ENCODE measurements around the gene SYNE1. TPM values are rescaled to one million over a fixed set of nuclear protein-coding genes. Genes with fewer than 3 reads are reported as not detected.
A peak's percentile ranks its signal among the peaks of the same experiment; 100 is the strongest.
"Not testable (repeated sequence)": the region's sequence is repeated elsewhere in the genome, so short reads cannot be mapped to it uniquely, and the experiment has no call there.

Gene SYNE1
- total RNA-seq, 1 donor from 2014 or later: 103 TPM

DNA sequence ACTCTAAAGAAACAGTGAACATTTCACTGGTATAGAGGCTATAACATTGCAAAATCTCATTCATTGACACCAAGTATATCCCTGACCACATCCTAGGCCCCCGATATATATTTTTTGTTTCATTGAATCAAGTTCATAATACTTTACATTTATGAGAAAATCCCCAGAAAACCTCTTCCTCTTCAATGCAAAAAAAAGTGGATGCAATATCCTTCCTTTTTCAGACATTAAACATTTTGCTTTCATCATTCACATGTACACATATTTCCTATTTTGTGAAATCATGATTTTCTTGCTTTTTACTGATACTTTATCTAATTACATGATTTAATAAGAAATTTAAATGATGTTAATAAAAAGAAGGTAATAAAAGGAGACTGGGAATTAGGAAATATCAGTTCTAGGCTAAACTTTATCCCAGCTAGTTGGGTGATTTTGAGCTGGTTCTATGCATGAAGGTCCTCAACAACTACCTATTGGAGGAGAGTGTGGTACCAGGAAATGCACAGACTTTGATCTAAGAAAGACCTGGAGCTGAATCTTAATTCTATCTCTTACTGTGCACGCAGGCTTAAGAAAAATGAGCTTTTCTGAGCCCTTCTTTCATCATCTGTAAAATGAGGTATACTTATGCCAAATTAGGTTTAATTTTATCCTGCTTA, 4.9 kb downstream of the SYNE1 start:
- intact Hi-C loops (cut with DNase I): no loop called here
- no peak for DNase-seq (ENCODE audit: low spot score)

DNA sequence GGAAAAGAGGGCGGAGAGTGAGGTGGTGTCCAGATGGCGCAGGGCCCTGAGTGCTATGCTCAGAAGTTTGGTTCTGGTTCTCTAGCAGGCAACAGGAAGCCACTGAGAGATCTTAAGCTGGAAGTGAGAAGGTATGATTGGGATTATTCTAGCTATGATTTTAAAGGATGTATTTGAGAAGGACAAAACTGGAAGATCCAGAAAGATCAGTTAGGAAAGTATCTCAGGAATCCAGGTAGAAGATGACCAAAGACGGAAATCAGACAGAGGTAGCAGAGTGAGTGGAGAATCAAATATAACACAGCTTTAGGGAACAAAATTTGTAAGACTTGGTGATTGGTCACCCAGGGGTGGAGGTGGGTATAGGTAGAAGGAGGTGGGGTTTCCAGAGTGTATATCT, 5.8 kb downstream of the SYNE1 start:
- no peak for DNase-seq (ENCODE audit: low spot score)
- intact Hi-C loops (cut with DNase I): no loop called here

DNA sequence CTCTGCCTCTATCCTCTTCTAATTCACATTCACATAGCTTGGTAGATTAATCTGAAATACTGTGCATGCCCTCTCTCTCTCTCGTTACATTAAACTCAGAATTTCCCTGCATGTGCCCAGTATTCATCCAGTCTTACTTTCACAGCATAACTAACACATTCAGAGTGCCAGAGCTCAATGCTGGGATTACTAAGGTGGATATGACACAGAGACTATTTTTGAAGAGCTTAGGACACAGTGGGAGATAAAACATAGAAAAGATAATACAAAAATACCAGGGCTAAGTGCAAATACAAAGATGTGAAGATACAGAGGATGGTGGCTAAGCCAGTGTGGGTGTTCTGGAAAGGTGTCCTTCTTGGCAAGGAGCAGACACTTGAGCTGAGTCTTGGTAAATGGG, 6.3 kb downstream of the SYNE1 start:
- intact Hi-C loops (cut with DNase I): no loop called here
- DNase-seq (ENCODE audit: low spot score): no peak

DNA sequence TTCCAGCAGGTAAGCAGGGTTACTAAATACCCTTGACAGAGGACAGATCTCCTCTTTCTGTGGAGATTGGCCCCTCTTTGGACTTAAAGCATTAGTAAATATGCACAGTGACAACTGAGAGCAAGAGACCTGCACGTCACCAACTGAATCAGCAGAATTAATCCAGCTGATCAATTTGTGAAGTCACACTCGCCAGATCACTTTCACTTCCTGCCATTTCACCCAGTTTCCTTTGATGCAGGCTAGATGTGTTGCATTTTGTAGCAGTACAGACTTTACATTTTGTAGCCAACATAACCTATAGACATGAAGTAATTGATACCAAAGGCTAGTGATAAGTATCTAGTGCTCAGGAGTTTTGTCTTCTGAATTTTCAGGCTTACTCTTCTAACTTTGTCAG, 11.9 kb downstream of the SYNE1 start:
- DNase-seq (ENCODE audit: low spot score): no peak
- intact Hi-C loops (cut with DNase I): no loop called here

DNA sequence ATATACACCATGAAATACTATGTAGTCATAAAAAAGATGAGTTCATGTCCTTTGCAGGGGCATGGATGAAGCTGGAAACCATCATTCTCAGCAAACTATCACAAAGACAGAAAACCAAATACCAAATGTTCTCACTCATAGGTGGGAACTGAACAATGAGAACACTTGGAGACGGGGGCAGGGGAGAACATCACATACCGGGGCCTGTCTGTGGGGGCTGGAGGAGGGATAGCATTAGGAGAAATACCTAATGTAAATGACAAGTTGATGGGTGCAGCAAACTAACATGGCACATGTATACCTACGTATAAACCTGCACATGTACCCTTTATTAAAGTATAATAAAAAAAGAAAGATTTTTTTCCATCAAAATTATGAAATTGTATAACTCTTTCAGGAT, 22.4 kb downstream of the SYNE1 start:
- intact Hi-C loops (cut with DNase I); DNase-seq (ENCODE audit: low spot score): not testable (repeated sequence)

DNA sequence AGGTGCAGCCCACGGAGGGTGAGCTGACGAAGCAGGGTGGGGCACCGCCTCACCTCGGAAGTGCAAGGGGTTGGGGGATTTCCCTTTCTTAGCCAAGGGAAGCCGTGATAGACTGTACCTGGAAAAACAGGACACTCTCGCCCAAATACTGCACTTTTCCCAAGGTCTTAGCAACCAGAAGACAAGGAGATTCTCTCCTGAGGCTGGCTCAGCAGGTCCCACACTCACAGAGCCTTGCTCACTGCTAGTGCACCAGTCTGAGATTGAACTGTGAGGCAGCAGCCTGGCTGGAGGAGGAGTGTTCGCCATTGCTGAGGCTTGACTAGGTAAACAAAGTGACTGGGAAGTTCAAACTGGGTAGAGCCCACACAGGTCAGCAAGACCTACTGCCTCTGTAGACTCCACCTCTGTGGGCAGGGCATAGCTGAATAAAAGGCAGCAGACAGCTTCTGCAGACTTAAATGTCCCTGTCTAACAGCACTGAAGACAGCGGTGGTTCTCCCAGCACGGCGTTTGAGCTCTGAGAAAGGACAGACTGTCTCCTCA, 28.0 kb downstream of the SYNE1 start:
- no peak for DNase-seq (ENCODE audit: low spot score)
- intact Hi-C loops (cut with DNase I): no loop called here

DNA sequence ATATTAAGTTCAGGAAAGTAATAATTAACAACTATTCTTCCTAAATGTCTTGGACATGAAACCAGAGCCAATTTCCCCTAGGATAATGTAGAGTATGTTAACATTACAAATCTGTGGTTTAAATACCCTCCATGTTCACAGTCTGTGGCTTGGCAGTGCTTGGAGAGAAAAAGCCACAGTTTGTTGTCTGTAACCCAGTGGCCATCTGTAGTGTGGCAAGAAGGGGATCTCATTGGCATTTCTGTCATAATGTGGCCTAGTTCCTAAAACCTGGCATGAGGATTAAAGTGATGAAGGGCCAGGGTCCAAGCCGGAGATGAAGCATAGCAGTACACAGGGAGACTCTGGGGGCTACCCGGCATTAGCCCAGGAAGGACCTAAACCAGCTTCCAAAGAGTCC, 31.2 kb downstream of the SYNE1 start:
- DNase-seq (ENCODE audit: low spot score): no peak
- intact Hi-C loops (cut with DNase I): no loop called here

DNA sequence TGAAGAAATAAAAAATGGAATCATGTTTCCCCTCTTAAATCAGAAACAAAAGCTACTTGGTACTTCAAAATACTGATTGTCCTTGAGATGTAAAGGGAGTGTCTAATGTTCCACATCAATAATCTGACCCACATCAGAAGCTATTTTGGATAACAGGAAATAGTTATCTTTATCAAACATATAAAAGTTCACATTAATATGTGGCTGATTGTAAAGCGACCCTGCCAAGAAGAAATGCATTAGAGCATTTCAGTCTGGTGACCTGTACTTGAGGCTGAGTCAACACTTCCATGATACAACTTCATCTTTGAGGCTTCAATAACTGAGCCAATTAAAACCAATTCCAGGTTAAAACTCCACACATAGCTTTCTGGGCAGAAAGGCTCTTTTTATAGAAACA, 31.8 kb downstream of the SYNE1 start:
- intact Hi-C loops (cut with DNase I): no loop called here
- no peak for DNase-seq (ENCODE audit: low spot score)

DNA sequence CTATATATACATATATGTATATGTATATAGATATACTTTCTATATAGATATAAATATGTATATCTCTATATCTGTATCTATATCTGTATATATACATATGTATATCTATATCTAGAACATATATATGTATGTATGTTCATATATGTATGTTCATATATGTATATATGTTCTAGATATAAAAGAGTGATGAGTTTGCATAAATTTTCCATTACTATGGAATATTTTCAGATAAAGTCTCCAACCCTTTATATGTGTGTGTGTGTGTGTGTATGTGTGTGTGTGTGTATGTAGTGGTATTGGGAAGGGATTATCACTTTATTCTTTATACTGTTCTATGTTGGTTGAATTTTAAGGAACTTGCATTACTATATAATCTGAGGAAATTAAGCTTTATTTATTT, 33.3 kb downstream of the SYNE1 start:
- intact Hi-C loops (cut with DNase I): no loop called here

DNA sequence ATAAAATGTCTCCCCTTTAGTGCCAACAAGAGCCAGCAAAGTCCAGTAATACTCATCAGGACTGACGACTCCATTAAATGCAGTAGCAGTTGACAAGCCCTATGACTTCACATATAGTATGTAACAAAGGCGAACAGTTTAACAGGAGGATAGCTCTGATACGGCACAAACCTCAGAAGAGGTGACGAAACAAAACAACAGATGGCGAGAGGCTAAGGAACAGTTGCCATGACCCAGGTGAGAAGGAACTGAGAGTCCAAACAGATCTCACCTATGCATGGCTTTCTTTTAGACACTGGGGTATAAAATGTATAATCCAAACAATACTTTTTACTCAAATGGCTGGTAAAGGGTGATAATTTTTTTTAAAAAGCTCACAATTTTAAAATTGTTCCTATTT, 37.1 kb downstream of the SYNE1 start:
- intact Hi-C loops (cut with DNase I): no loop called here
- DNase-seq (ENCODE audit: low spot score): no peak

More for the DNA sequence above, 33.3 kb downstream of the SYNE1 start:
- DNase-seq (ENCODE audit: low spot score): no peak

DNA sequence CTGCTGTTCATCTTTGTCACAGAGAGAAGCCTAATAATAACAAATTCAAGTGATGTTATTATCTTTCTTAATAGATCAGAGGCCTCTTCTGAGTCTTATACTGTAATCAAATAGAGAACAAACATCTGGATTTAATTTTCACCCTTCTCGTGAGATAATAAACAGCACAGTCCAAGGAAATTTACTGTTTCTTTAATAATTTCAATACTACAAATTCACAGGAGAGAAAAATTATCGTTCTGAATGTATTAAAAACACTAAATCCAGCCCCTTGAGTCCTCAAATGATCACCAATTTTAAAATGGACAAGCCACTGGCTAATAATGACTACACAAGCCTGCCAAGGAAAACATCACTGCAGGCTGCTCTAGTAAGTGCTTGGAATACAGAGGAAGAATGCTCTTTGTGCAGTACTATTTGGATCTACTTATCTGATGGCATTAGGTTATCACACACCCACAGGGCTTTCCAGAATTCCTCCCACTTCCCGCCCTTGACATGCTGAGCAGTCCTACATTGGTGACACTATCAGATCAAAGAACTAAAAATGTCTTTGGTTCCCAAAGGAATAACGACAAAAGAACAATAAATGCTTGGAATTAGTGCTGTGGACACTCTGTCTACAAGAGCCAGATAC, 38.1 kb downstream of the SYNE1 start:
- peak; percentile 78 for DNase-seq (ENCODE audit: low spot score)
- intact Hi-C loops (cut with DNase I): no loop called here

DNA sequence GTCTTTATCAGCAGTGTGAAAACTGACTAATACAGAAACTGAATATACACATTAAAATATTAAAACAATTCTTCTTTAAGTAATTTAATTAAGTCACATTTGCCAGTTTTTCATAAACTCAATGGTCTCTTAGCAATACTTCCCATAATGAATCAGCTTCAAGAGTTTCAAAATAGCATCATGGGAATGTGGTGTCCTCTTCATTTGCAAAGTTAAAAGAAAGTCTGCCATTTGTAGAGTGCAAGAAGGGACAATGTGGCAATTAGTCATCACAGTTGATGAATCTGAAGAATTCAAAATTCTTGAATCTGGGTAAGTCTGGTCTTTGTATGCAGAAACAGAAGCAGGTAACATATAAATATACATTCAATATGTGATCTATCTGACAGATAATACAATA, 38.7 kb downstream of the SYNE1 start:
- no peak for DNase-seq (ENCODE audit: low spot score)
- intact Hi-C loops (cut with DNase I): no loop called here

DNA sequence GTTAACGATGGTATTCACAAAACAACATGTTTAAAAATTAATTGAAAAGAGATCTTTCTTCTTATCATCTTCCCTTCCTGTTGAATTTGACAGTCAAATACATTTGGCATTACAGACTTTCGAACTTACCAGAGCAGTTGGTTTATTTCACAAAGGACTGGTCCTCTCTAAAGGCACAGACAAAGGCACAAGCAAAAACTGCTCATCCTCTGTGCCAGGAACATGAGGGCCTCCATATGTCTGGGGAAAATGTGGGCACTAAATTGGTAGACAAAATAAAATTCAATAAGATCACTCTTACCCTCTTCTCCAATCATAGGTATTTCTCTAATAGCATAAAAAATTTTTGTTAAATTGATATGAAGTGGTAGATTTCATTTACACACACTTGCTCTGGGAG, 40.4 kb downstream of the SYNE1 start:
- DNase-seq (ENCODE audit: low spot score): no peak
- intact Hi-C loops (cut with DNase I): no loop called here

DNA sequence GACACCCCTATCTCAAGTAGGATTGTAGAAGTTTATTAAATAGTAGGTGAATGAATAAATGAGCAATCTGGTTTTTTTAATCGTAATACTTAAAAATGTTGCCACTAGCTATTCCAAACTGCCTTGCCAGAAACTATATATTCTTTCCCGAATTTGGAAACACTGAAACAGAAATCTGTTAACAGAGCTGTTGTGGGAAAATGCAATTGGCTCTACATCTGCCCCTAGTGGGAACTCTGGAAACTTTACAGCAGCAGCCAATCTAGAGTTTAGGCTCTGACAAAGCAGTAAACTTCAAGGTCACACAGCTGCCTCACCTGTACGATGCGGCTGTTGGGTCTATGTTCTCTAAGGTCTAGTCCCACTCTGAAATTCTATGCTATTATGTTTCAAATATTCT, 41.7 kb downstream of the SYNE1 start:
- intact Hi-C loops (cut with DNase I): no loop called here
- no peak for DNase-seq (ENCODE audit: low spot score)

DNA sequence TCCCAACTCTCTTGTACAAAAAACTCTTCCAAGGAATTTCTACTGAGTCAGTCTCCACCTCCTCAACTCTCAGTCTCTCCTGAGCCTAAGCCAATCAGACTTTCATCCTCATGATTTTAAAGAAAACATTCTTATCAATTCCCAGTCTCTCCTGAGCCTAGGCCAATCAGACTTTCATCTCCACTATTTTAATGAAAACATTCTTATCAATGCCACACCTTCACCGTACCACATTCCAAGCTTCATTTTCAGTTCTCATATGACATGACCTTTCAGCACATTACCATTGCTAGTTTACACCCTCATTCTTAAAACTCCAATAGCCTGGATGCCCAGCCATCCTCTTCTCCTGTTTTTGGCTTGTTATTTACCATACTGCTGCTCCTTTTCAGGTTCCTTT, 42.5 kb downstream of the SYNE1 start:
- intact Hi-C loops (cut with DNase I): no loop called here
- no peak for DNase-seq (ENCODE audit: low spot score)

DNA sequence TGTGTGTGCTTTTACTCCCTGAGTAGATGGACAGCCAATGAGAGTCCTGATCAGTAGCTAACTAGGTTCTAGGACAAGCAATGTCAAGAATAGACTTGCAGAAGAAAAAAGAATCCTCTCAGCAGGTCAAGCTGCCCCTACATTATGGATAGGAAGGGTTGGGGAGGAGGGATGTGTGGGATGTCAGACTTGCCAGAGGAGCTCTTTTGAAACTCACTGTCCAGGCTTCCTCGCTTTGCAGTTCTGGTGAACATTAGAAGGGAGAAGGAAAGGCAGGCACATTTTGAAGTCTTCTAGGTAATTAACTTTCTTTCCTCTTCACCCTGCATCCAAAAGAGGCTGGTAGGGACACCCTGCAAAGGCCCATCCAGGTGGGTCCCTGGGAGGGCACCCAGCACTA, 48.7 kb downstream of the SYNE1 start:
- no peak for DNase-seq (ENCODE audit: low spot score)
- intact Hi-C loops (cut with DNase I): no loop called here

DNA sequence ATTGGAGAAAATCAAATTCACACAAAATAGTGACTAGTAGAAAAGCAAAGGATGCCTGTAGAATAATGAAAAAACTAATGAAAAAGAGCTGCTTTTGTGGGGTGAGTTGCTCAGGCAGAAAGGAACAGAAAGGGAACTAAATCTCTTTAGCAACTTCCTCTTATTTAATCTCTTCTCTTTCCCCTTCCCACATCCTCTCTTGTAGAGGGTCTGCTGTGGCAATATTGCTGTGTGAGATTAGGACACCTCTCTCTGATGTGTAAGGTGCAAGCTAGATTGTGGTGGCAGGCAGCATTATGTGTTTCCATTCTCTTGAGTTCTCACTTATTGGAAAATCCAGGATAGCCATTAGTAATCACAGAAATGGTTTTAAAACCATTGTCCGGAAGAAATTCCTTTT, 49.7 kb downstream of the SYNE1 start:
- intact Hi-C loops (cut with DNase I): loop anchor here (2.0 kb wide), 1 partner anchor 39 kb away; no protein-coding TSS in a partner anchor
- DNase-seq (ENCODE audit: low spot score): no peak

DNA sequence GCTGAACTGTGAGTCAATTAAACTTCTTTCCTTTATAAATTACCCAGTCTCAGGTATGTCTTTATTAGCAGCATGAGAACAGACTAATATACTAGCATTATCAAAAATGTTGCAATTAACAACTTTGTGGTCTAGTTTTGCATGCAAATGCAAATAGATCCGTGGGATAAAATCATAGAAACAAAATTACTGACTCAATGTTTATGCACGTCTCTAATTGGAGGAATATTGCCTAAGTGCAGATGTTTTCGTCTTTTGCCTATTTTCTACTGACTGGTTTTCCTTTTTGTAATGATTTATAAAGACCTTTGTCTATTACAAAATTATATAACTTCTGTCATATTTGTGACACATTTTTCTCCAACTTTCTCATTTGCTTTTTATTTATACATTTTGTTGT, 51.9 kb downstream of the SYNE1 start:
- no peak for DNase-seq (ENCODE audit: low spot score)

DNA sequence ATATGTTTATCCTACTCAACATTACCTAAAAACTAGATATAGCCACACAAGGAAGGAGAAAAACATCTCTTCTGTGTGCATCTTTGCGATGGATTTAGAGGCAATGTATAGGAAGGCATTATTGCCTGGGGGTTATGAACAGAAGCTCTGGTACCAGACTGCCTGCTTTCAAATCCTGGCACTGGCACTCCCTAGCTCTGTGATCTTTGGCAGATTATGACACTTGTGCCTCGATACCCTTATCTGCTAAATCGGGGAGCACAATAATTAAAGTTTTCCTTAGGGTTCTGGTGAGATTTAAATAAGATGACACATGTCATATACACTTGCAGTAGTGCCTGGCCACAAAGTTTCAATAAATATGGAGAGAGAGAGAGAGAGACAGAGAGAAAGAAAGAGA, 53.3 kb downstream of the SYNE1 start:
- intact Hi-C loops (cut with DNase I): no loop called here

More for the DNA sequence above, 51.9 kb downstream of the SYNE1 start:
- intact Hi-C loops (cut with DNase I): no loop called here

DNA sequence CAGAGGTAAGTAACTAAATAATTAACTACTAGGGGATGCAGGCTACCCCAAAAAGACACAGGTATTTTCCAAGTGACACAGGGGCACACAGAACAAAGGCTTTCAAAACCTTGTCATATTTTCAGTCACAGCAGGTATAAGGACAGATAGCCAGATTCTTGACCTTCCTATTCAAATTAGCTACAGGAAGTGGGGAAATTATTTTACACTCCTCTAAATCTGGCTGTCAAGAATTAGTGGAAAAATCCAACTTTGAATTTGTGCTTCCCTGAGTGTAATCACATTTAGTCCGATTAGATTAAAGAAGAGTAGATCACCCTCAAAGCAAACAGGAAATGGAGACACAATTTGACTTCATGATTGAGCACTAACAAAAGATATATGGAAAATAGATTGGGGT, 60.6 kb downstream of the SYNE1 start:
- no peak for DNase-seq (ENCODE audit: low spot score)
- intact Hi-C loops (cut with DNase I): no loop called here

More for the DNA sequence above, 53.3 kb downstream of the SYNE1 start:
- no peak for DNase-seq (ENCODE audit: low spot score)

DNA sequence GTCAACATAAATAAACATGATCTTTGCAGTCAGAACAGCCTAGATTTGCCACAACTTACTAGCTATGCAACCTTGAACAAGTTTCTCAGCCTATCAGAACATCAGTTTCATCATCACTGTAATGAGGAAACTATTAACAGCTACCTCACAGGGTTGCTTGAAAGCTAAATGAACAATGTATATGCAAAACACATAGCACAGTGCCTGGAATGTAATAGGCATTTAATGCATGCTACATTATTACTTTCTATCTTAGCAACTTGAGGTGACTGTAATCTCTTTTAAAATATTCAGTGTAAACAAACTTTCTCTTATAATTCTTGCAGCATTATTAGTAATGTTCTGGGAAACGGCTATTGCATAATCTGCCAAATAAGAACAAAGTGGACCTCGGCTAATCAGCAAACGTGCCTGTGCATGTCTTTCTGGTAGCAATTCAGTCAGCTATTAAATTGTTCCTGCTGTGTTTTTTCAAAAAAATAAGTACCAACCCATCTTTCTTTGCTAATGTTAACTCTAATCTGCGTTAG, 61.5 kb downstream of the SYNE1 start:
- no peak for DNase-seq (ENCODE audit: low spot score)

More for the DNA sequence above, 61.5 kb downstream of the SYNE1 start:
- intact Hi-C loops (cut with DNase I): no loop called here
